Measurements from ENCODE around the gene PJVK. TPM values are rescaled to one million over a fixed set of nuclear protein-coding genes. Genes with fewer than 3 reads are reported as not detected.
"Not testable (repeated sequence)": the region's sequence is repeated elsewhere in the genome, so short reads cannot be mapped to it uniquely, and the experiment has no call there.

The PJVK gene
- total and polyA plus RNA-seq, 2 donors (not counting 3 experiments of a cell fraction or from before 2014, with no cell fraction given) = 1.3 to 1.4 TPM

- H3K27ac ChIP-seq (ENCODE audit: insufficient read depth, low read depth, low read length) = no peak overlapping the region
- no peak overlapping the region for H3K4me3 ChIP-seq (replicated peaks in 1 of 3; ENCODE audit: insufficient read depth in 1 of 3, low read depth in 1 of 3, low read length in 3 of 3)
- no peaks in the 10 kb centered on the region for H3K27me3 ChIP-seq (ENCODE audit: control insufficient read depth in 2 of 2, insufficient read depth in 2 of 2, low read length in 2 of 2)
- H4K20me1 ChIP-seq (replicated peaks; ENCODE audit: control insufficient read depth, extremely low read depth, insufficient read depth, low read length) = no peaks in the 10 kb centered on the region
- CTCF ChIA-PET = interaction anchor here (3.9 to 5.3 kb wide), 4 partner anchors 7 to 300 kb away, joined by 59 to 122 read pairs (median 68); partner anchors contain the start of gene RBM45
- H3K36me3 ChIP-seq (ENCODE audit: control insufficient read depth in 2 of 2, extremely low read depth in 1 of 2, insufficient read depth in 2 of 2, low read length in 2 of 2) = no peaks in the 10 kb centered on the region
- no TSS peak for BruUV-seq (replicated peaks)
- no peak overlapping the region for H3K9ac ChIP-seq (replicated peaks; ENCODE audit: extremely low read depth, insufficient read depth, low read length)
- no peak overlapping the region for H2AFZ ChIP-seq (ENCODE audit: low read depth, low read length)
- POLR2A ChIA-PET = no interaction called here
- intact Hi-C loops (cut with micrococcal nuclease) (loop anchor here (5.0 kb wide), 1 partner anchor 430 kb away; no protein-coding TSS in a partner anchor), dilution Hi-C loops (cut with MboI; ENCODE audit: extremely low pct_ligation_motif_present, low sequenced_read_pairs) (no loop called here)
- no peak for TF ChIP-seq POLR2AphosphoS5 (IDR thresholded peaks at IDR 0.05; ENCODE audit: insufficient read depth, low read depth, low read length)
- no peak for TF ChIP-seq GATA2 (IDR thresholded peaks at IDR 0.05; ENCODE audit: insufficient read depth, insufficient read length, low read depth, low read length)
- no peak for TF ChIP-seq MAX (IDR thresholded peaks at IDR 0.05; ENCODE audit: insufficient read depth, insufficient read length)
- no peak for TF ChIP-seq MYC (IDR thresholded peaks at IDR 0.05; ENCODE audit: low read depth, low read length)
- no peak for TF ChIP-seq EZH2 (IDR thresholded peaks at IDR 0.05; ENCODE audit: borderline replicate concordance, low read depth, low read length, severe bottlenecking)
- TF ChIP-seq CTCF (IDR thresholded peaks at IDR 0.05; ENCODE audit: extremely low read depth in 1 of 2, insufficient read depth in 1 of 2, low read depth in 1 of 2, low read length in 2 of 2) = no peak
- no peak for TF ChIP-seq JUN (IDR thresholded peaks at IDR 0.05; ENCODE audit: borderline replicate concordance, insufficient read depth, insufficient read length, low read depth)
- TF ChIP-seq POLR2A (IDR thresholded peaks at IDR 0.05; ENCODE audit: low read depth, low read length) = no peak
- TF ChIP-seq FOS (IDR thresholded peaks at IDR 0.05; ENCODE audit: borderline replicate concordance, insufficient read depth, low read length) = no peak
- H3K9me3 ChIP-seq (replicated peaks; ENCODE audit: control insufficient read depth, insufficient read depth, low read length) = no peaks in the 10 kb centered on the region
- peaks cover 13% of the 10 kb centered on the region for H3K4me1 ChIP-seq (ENCODE audit: control insufficient read depth, extremely low read depth, insufficient read depth, low read length)
- H3K4me2 ChIP-seq (ENCODE audit: insufficient read depth, low read length) = no peak overlapping the region
- no peaks in the 10 kb centered on the region for H3K79me2 ChIP-seq (ENCODE audit: control insufficient read depth, insufficient read depth, low read length)
- H3K9me1 ChIP-seq (replicated peaks; ENCODE audit: control insufficient read depth, extremely low read depth, insufficient read depth, low read length) = no peaks in the 10 kb centered on the region
- FAIRE-seq = no peak
- DNase-seq (ENCODE audit: low read depth, low spot score) = no peak
These were observed 39.1 kb upstream of the PJVK start for GRCh38 chr2:178412047-178412446.

GRCh38 chr2:178412453-178412852 is 38.7 kb upstream of the PJVK start:
- H3K79me2 ChIP-seq (ENCODE audit: control insufficient read depth, insufficient read depth, low read length); H2AFZ ChIP-seq (ENCODE audit: low read depth, low read length); POLR2A ChIA-PET; H3K36me3 ChIP-seq (ENCODE audit: control insufficient read depth in 2 of 2, extremely low read depth in 1 of 2, insufficient read depth in 2 of 2, low read length in 2 of 2); H3K9me3 ChIP-seq (replicated peaks; ENCODE audit: control insufficient read depth, insufficient read depth, low read length); H3K4me2 ChIP-seq (ENCODE audit: insufficient read depth, low read length); H3K4me3 ChIP-seq (replicated peaks in 1 of 3; ENCODE audit: insufficient read depth in 1 of 3, low read depth in 1 of 3, low read length in 3 of 3); dilution Hi-C loops (cut with MboI; ENCODE audit: extremely low pct_ligation_motif_present, low sequenced_read_pairs); H3K27ac ChIP-seq (ENCODE audit: insufficient read depth, low read depth, low read length); DNase-seq (ENCODE audit: low read depth, low spot score); H3K9me1 ChIP-seq (replicated peaks; ENCODE audit: control insufficient read depth, extremely low read depth, insufficient read depth, low read length); H3K27me3 ChIP-seq (ENCODE audit: control insufficient read depth in 2 of 2, insufficient read depth in 2 of 2, low read length in 2 of 2); BruUV-seq (replicated peaks); H3K9ac ChIP-seq (replicated peaks; ENCODE audit: extremely low read depth, insufficient read depth, low read length); FAIRE-seq; H4K20me1 ChIP-seq (replicated peaks; ENCODE audit: control insufficient read depth, extremely low read depth, insufficient read depth, low read length): not testable (repeated sequence)
- intact Hi-C loops (cut with micrococcal nuclease) = loop anchor here (5.0 kb wide), 1 partner anchor 430 kb away; no protein-coding TSS in a partner anchor
- peaks cover 13% of the 10 kb centered on the region for H3K4me1 ChIP-seq (ENCODE audit: control insufficient read depth, extremely low read depth, insufficient read depth, low read length)
- CTCF ChIA-PET = interaction anchor here (3.9 to 5.3 kb wide), 4 partner anchors 7 to 301 kb away, joined by 59 to 122 read pairs (median 68); partner anchors contain the start of gene RBM45
